RWPE2 (cell line): ENCODE data around the gene MINDY4.
A peak's percentile ranks its signal among the peaks of the same experiment; 100 is the strongest.

ENCODE experiments used
- ATAC-seq: fragments of 200-7000 bp; cut with Tn5 transposase; 3 replicates; pipeline ENCODE4 v1.9.1; 2021; ENCODE audit warnings: low read depth
- DNase-seq: peaks from one replicate; pipeline ENCODE4 v3.0.0-alpha.2; 2020; ENCODE audit warnings: low spot score
- H3K27ac ChIP-seq: fragments of 450-650 bp; 2 replicates; pipeline ENCODE4 v1.5.1; 2017; ENCODE audit warnings: mild to moderate bottlenecking; ENCODE audit not compliant: poor library complexity, severe bottlenecking
- H3K27me3 ChIP-seq: fragments of 250-450 bp; sonication (Bioruptor Pico); 2 replicates; pipeline ENCODE4 v1.5.1; 2021; ENCODE audit warnings: mild to moderate bottlenecking, moderate library complexity; ENCODE audit not compliant: insufficient read depth, poor library complexity, severe bottlenecking
- H3K36me3 ChIP-seq: fragments of 250-450 bp; sonication (Bioruptor Pico); 2 replicates; pipeline ENCODE4 v1.5.1; 2020; ENCODE audit warnings: low read depth, mild to moderate bottlenecking, moderate library complexity
- H3K4me1 ChIP-seq: fragments of 250-450 bp; sonication (Bioruptor Pico); 2 replicates; pipeline ENCODE4 v1.5.1; 2021; ENCODE audit warnings: mild to moderate bottlenecking, moderate library complexity; ENCODE audit not compliant: insufficient read depth, poor library complexity, severe bottlenecking
- H3K4me3 ChIP-seq: fragments of 250-450 bp; sonication (Bioruptor Pico); 2 replicates; pipeline ENCODE4 v1.5.1; 2021; ENCODE audit warnings: mild to moderate bottlenecking, moderate library complexity; ENCODE audit not compliant: severe bottlenecking
- H3K9me3 ChIP-seq: fragments of 250-450 bp; sonication (Bioruptor Pico); 2 replicates; pipeline ENCODE4 v1.5.1; 2021; ENCODE audit warnings: mild to moderate bottlenecking, moderate library complexity; ENCODE audit not compliant: severe bottlenecking
- TF ChIP-seq, protein P1 (sequence below): fragments of 450-650 bp; IDR thresholded peaks from one replicate; pipeline ENCODE4 v1.5.1; 2017; ENCODE audit warnings: mild to moderate bottlenecking, moderate library complexity; ENCODE audit not compliant: poor library complexity, severe bottlenecking

MINDY4 gene

DNA sequence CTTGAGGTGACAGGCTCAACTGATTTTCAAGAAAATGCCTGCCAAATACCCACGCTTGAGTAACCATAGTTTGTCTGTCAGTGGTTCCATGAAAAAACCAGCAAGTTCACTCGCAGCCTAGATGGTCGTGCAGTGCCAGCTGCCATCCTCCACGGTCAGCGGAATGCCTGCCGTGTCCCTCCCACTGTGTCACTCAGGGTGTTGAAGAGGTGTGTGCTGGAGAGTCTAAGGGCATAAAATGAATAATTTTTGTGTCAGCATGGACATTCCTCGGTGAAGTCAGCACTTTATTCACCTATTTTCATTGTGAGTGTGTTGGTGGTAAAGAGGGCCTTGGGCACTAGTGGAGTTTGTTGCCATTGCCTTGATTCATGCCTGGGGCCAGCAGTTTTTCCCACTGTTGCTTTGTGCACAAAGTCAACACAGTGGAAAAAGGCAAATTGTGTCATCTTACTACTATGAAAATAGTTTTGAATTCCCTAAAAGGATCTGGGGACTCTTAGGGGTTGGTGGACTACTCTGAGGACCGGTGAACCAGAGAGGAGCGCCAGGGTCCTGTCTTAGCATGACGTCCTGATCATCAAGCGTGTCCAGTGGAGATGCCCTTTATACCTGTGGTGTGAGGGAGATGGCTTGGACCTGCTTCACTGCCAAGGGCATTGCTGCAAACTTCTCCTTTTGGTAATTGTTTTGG, 17.6 kb downstream of the MINDY4 start:
- no peak overlapping the region for H3K27ac ChIP-seq
- H3K36me3 ChIP-seq, result no peaks in the 10 kb centered on the region
- no peaks in the 10 kb centered on the region for H3K27me3 ChIP-seq
- TF ChIP-seq, protein P1, sequence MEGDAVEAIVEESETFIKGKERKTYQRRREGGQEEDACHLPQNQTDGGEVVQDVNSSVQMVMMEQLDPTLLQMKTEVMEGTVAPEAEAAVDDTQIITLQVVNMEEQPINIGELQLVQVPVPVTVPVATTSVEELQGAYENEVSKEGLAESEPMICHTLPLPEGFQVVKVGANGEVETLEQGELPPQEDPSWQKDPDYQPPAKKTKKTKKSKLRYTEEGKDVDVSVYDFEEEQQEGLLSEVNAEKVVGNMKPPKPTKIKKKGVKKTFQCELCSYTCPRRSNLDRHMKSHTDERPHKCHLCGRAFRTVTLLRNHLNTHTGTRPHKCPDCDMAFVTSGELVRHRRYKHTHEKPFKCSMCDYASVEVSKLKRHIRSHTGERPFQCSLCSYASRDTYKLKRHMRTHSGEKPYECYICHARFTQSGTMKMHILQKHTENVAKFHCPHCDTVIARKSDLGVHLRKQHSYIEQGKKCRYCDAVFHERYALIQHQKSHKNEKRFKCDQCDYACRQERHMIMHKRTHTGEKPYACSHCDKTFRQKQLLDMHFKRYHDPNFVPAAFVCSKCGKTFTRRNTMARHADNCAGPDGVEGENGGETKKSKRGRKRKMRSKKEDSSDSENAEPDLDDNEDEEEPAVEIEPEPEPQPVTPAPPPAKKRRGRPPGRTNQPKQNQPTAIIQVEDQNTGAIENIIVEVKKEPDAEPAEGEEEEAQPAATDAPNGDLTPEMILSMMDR, result no peak
- no peak for DNase-seq
- no peaks in the 10 kb centered on the region for H3K4me1 ChIP-seq
- H3K4me3 ChIP-seq, result no peak overlapping the region
- no peaks in the 10 kb centered on the region for H3K9me3 ChIP-seq
- ATAC-seq, result no peak

DNA sequence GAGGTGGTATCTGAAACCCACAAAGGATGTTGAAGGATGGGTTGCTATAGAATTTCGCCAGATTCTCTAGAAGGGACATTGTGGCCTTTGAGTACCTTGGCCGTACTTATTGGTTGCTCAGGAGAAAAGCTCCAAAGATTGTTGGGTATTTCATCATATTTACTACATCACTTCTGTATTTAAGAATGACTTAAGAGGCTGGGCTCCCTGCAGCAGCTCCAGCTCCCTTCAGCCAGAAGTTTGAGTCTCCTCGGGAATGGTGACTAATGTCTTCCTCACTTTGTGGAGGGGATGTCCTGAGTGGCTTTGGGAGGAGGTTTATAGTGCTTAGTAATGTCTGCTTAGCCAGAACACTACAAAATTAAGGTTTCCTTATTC, 18.1 kb downstream of the MINDY4 start:
- no peaks in the 10 kb centered on the region for H3K9me3 ChIP-seq
- ATAC-seq, result peak; percentile 91
- TF ChIP-seq, protein P1, result no peak
- no peaks in the 10 kb centered on the region for H3K36me3 ChIP-seq
- no peaks in the 10 kb centered on the region for H3K27me3 ChIP-seq
- H3K4me3 ChIP-seq, result no peak overlapping the region
- no peak for DNase-seq
- H3K4me1 ChIP-seq, result no peaks in the 10 kb centered on the region
- H3K27ac ChIP-seq, result no peak overlapping the region

DNA sequence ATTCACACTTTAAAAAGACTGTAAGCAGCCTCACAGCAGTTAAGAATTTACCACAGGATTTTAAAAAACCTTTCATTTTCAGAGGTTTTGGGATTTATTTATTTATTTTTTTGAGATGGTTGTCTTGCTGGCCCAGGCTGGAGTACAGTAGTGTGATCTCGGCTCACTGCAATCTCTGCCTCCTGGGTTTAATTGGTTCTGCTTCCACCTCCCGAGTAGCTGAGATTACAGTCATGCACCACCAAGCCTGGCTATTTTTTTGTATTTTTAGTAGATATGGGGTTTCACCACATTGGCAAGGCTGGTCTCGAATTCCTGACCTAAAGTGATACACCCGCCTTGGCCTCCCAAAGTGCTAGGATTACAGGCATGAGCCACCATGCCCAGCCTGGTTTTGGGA, 19.1 kb downstream of the MINDY4 start:
- no peak overlapping the region for H3K4me3 ChIP-seq
- no peak for DNase-seq
- no peak for ATAC-seq
- TF ChIP-seq, protein P1, result no peak
- H3K27me3 ChIP-seq, result no peaks in the 10 kb centered on the region
- H3K36me3 ChIP-seq, result no peaks in the 10 kb centered on the region
- H3K4me1 ChIP-seq, result peaks cover 3% of the 10 kb centered on the region
- no peaks in the 10 kb centered on the region for H3K9me3 ChIP-seq
- no peak overlapping the region for H3K27ac ChIP-seq

DNA sequence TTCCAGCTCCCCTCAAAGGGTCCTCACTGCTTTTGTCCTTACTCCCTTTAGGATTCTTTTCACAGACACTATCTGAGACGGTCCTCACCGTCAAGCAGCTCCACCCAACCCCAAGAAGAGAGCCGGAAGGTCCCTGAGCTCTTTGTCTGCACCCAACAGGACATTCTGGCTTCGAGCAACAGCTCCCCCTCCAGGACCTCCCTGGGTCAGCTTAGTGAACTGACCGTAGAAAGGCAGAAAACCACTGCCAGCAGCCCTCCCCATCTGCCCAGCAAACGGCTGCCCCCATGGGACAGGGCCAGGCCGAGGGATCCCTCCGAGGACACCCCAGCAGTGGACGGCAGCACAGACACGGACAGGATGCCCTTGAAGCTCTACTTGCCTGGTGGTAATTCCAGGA, 19.9 kb downstream of the MINDY4 start:
- TF ChIP-seq, protein P1, result no peak
- Histone ChIP-seq H3K27ac (no peak overlapping the region), H3K4me1 (peaks cover 11% of the 10 kb centered on the region), H3K9me3 (no peaks in the 10 kb centered on the region), H3K36me3 (no peaks in the 10 kb centered on the region), H3K27me3 (no peaks in the 10 kb centered on the region), H3K4me3 (no peak overlapping the region)
- no peak for DNase-seq
- no peak for ATAC-seq

GRCh38 chr7:30795161-30795948, 24.1 kb downstream of the MINDY4 start:
- peak overlapping the region; percentile 85 for H3K27ac ChIP-seq
- no peaks in the 10 kb centered on the region for H3K36me3 ChIP-seq
- no peak for DNase-seq
- no peaks in the 10 kb centered on the region for H3K9me3 ChIP-seq
- peak; percentile 52 for ATAC-seq
- TF ChIP-seq, protein P1, result no peak
- no peak overlapping the region for H3K4me3 ChIP-seq
- H3K27me3 ChIP-seq, result no peaks in the 10 kb centered on the region
- peaks cover 38% of the 10 kb centered on the region for H3K4me1 ChIP-seq
